Measurements from ENCODE around the gene HMGN3. TPM values are rescaled to one million over a fixed set of nuclear protein-coding genes. Genes with fewer than 3 reads are reported as not detected.

HMGN3 gene
- total and polyA plus RNA-seq, 2 of the 13 experiments (the other 11 are each of a cell fraction or from before 2014, with no cell fraction given) = 67.9 to 145 TPM

- Histone ChIP-seq H3K79me2 (ENCODE audit: insufficient read depth, low read length) (no peaks in the 10 kb centered on the region), H3K27ac (ENCODE audit: extremely low read length, insufficient read depth, low read length) (no peak overlapping the region), H3K9ac (ENCODE audit: insufficient read depth, low read depth, low read length) (no peak overlapping the region), H3K4me2 (ENCODE audit: low read depth, low read length) (no peak overlapping the region), H4K20me1 (ENCODE audit: insufficient read depth, low read length) (no peaks in the 10 kb centered on the region), H3K27me3 (ENCODE audit: control insufficient read depth in 1 of 2, insufficient read depth in 2 of 2, low read length in 2 of 2) (peaks cover 0 to 2% of the 10 kb centered on the region in 2 experiments; a peak in 1 of 5 replicates), H3K4me1 (ENCODE audit: insufficient read depth, low read length) (peaks cover 20% of the 10 kb centered on the region), H2AFZ (ENCODE audit: low read length) (no peak overlapping the region), H3K9me3 (ENCODE audit: low read length) (no peaks in the 10 kb centered on the region), H3K36me3 (replicated peaks in 1 of 2; ENCODE audit: control insufficient read depth in 1 of 2, insufficient read depth in 2 of 2, low read length in 2 of 2) (no peaks in the 10 kb centered on the region), H3K4me3 (replicated peaks in 1 of 3; ENCODE audit: insufficient read depth in 1 of 3, low read depth in 2 of 3, low read length in 3 of 3) (no peak overlapping the region)
- in situ Hi-C loops (cut with HindIII; ENCODE audit: extremely low pct_ligation_motif_present, low pct_unique_long_range_greater_than_20kb) (no loop called here), intact Hi-C loops (cut with micrococcal nuclease; ENCODE audit: unreplicated experiment) (no loop called here)
- ATAC-seq = no peak
- FAIRE-seq = no peak
- no TSS peak for BruUV-seq (replicated peaks)
- POLR2A ChIA-PET = no interaction called here
- CTCF ChIA-PET (ENCODE audit: low intra/inter-chr PET ratio, low total read pairs) = no interaction called here
- WGBS (ENCODE audit: low lambda C conversion rate) = 4% methylated on average over 3 of the region's 3 CpGs
- DNase-seq (ENCODE audit: low spot score) = no peak
- TF ChIP-seq ZBTB39 (CRISPR knock-in tag; IDR thresholded peaks at IDR 0.05) (no peak), ESRRA (CRISPR knock-in tag; IDR thresholded peaks at IDR 0.05; ENCODE audit: low read depth) (no peak), RBFOX2 (IDR thresholded peaks at IDR 0.05; ENCODE audit: low read depth, low read length) (no peak), CAMTA2 (CRISPR knock-in tag; IDR thresholded peaks at IDR 0.05; ENCODE audit: borderline replicate concordance) (no peak), MLXIP (CRISPR knock-in tag; IDR thresholded peaks at IDR 0.05; ENCODE audit: borderline replicate concordance) (no peak), MNT (IDR thresholded peaks at IDR 0.05) (no peak), ZMAT3 (CRISPR knock-in tag; conservative IDR thresholded peaks at IDR 0.05) (no peak), IRF1 (CRISPR knock-in tag; IDR thresholded peaks at IDR 0.05; ENCODE audit: low read depth) (no peak), ZNF24 (IDR thresholded peaks at IDR 0.05) (no peak), ZNF563 (CRISPR knock-in tag; IDR thresholded peaks at IDR 0.05) (no peak), RELA (CRISPR knock-in tag; IDR thresholded peaks at IDR 0.05) (no peak), TERF1 (CRISPR knock-in tag; IDR thresholded peaks at IDR 0.05) (no peak), ZBTB38 (CRISPR knock-in tag; IDR thresholded peaks at IDR 0.05) (no peak), MYNN (CRISPR knock-in tag; IDR thresholded peaks at IDR 0.05; ENCODE audit: low read depth) (no peak), SAFB2 (CRISPR knock-in tag; IDR thresholded peaks at IDR 0.05; ENCODE audit: borderline replicate concordance, low read depth) (no peak), ZZZ3 (CRISPR knock-in tag; IDR thresholded peaks at IDR 0.05; ENCODE audit: borderline replicate concordance) (no peak), JUND (CRISPR knock-in tag; IDR thresholded peaks at IDR 0.05) (no peak), ARNTL (CRISPR knock-in tag; IDR thresholded peaks at IDR 0.05) (no peak)
Measured at GRCh38 chr6:79184641-79185040, 49.8 kb downstream of the HMGN3 start.

Measured in HepG2 (cell line).